ENCODE results near the gene SLC25A53. TPM values are rescaled to one million over a fixed set of nuclear protein-coding genes. Genes with fewer than 3 reads are reported as not detected.

SLC25A53 gene, protein sequence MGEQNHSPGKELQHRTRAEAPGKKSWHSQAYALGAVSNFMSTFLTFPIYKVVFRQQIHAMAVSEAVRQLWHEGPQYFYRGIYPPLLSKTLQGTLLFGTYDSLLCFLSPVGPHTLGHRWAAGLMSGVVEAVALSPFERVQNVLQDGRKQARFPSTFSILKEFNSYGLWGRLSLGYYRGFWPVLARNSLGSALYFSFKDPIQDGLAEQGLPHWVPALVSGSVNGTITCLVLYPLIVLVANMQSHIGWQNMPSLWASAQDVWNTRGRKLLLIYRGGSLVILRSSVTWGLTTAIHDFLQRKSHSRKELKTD
- total RNA-seq: 4.1 and 7.4 TPM in 2 replicates

DNA sequence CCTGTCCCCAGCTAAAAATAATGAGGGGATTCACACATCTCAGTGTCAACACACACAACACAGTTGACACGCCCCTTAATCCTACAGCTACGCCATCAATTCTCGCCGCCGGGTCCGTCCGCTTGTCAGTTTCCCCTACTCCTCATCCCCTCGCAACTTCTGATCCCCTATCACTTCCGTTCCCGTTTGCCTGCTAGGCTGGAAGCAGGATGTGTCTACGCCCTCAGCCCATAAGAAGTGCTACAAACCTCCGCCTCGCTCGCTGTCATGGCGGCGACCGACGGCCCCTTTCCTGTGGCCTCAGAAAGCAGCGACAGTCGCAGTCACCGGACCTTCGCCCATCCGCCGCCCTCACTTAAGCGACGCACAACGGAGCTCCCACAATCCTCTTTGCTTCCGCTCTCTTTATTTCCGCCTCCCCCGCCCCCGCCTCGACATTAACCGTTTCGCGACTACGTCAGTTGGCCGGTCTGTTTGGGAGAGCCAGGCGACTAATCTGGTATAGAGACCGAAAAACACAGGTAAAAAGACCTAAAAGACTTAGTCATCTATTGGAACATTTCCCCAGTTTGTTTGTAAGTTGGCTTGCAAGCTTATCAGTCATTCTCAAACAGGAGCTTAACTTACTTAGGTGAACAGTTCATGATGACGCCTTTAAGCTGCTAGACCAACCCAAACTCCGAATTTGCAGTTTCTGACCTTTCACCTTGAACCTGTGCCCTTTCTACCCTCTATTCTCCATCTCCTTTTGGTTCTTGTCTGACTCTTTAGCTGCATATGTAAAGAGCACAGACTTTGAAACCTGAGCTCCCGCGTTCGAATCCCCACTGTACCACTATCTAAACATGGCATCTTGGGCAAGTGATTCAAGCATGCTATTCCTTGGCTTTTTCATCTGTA lies at the start of gene SLC25A53:
Gene SLC25A53, minus strand, starts transcription at position 380 of the 900 bp plus-strand sequence. CDS start 51,752 bp downstream, outside the sequence.

DNA sequence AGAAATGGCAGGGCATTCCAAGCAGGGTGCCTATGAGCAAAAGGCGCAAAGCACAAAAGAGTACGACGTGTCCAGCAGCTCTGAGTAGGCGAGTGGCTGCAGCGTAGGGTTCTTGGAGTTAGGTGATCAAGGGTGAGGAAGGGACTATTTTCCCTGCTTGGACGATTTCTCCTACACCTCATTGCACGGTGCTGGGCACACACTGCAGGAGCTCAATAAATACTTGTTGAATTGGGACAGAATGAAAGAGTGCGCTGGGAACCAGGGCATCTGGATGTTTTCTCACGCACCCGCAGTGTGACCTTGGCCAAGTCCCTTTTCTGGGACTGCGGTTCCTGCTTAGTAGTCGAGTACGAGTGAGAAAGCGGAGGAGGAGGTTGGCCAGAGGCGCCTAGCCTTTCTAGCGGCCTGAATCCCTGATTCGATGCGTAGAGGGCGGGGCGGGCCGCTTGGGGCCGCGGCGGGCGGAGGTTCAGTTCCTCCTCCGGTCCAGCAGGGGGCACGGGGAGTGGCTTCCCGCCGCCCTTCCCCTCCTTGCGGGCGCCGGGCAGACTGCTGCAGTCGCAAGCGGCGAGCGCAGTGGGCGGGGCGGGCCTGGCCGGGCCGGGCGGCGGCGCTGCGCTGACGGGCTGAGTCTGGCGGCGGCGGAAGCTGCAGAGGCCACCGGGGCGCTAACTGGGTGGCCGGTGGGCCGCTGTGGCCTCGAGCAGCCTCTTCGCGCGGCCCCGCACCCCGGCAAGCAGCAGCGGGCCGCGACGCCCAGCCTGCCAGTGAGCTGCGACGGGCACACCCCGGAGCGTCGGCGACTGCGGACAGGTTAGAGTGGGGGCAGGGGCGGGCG lies 9.3 kb upstream of the SLC25A53 start, which contains the start of gene FAM199X:
Gene FAM199X, plus strand, starts transcription at position 560 of the 841 bp plus-strand sequence. CDS start 333 bp downstream, outside the sequence.

DNA sequence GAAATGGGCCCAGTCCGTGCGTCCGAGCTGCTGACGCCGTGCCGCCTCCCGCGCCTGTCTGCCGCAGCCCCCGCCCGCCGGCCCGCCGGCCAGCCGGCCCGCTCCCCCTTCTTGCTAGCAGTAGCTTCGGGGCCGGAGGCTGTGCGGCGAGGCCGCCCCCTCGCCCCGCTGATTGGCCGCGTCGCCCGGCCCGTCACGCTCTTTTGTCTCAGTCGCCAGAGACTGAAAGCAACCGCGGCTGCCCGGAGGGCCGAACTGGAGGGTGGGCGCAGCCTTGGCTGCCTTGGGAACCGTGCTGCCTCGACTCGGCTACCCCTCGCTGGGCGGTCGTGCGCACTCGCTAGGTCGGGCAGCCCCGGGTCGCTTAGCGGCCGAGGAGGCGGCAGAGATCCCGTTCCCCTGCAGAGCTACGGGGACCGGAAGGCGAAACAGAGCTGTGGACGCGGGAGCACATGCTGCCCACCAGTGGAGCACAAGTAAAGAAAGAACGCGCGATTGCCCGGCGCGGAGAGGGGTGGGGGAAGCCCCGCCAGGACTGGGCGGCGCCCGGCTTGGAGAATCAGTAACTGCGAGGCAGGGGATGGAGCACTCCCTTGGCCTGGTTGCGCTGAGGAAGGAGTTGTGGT lies 44.4 kb downstream of the SLC25A53 start, which contains the start of gene ZCCHC18:
Gene ZCCHC18, plus strand, starts transcription at position 198 of the 626 bp plus-strand sequence. CDS start 1,589 bp downstream, outside the sequence.

GRCh38 chrX:104075778-104076445 lies 80.9 kb downstream of the SLC25A53 start, which contains the start of gene TMSB15C:
Gene TMSB15C, minus strand, starts transcription at chrX:104076236.

Other genes with a start within 250 kb of the SLC25A53 start
- 13.8 and 25.2 TPM in 2 replicates for gene TMSB15B, start 194.4 kb downstream of the SLC25A53 start, total RNA-seq
- not detected in 2 replicates for gene H2BW1, start 143.3 kb downstream of the SLC25A53 start, total RNA-seq
- gene H2BW2, start 117.1 kb downstream of the SLC25A53 start, total RNA-seq: not detected in 2 replicates
- gene TMSB15C, start 80.8 kb downstream of the SLC25A53 start, total RNA-seq: 1.9 and 3.2 TPM in 2 replicates
- gene ZCCHC18, start 44.5 kb downstream of the SLC25A53 start, total RNA-seq: 0.24 and 0.78 TPM in 2 replicates
- gene FAM199X, start 9.4 kb upstream of the SLC25A53 start, total RNA-seq: 11.5 and 14.9 TPM in 2 replicates
- 0.13 TPM in 1 of 2 replicates, not detected in the other for gene ESX1, start 97.9 kb upstream of the SLC25A53 start, total RNA-seq